H1 (cell line): ENCODE data around the gene DENND1A. TPM values are rescaled to one million over a fixed set of nuclear protein-coding genes. Genes with fewer than 3 reads are reported as not detected.

Experiments
- CTCF ChIA-PET: fragments of 300-600 bp; sonication (Branson Sonifier 250); formaldehyde crosslinking; loops from one replicate; lab custom pipeline; 2021; ENCODE audit not compliant: partially characterized antibody; lab: Charles Lee
- POLR2A ChIA-PET: fragments of 300-600 bp; sonication (Branson Sonifier 250); formaldehyde crosslinking; loops from one replicate; lab custom pipeline; 2021; ENCODE audit warnings: inconsistent platforms; ENCODE audit not compliant: partially characterized antibody; lab: Charles Lee
- DNase-seq, 2 experiments: peaks; one replicate each; pipeline versions ENCODE4 v3.0.0 to v3.0.0-alpha.2; 2010 to 2022; ENCODE audit warnings: low spot score in 2 of 2, low read depth in 1 of 2, mixed read lengths in 1 of 2
- FAIRE-seq: peaks from 2 replicates; lab custom pipeline; 2011; peaks lifted over from hg19 to GRCh38; lab: Jason Lieb, UNC
- H2AFZ ChIP-seq: 2 replicates; pipeline ENCODE4 v1.8.1; 2012; ENCODE audit warnings: low read length, inconsistent platforms
- H2AK5ac ChIP-seq: 2 replicates; pipeline ENCODE4 v1.6.1; 2013; ENCODE audit warnings: low read depth, low read length
- H2BK120ac ChIP-seq: replicated peaks from 2 replicates; pipeline ENCODE3; 2013; ENCODE audit warnings: low read depth, low read length, inconsistent platforms
- H2BK12ac ChIP-seq: 2 replicates; pipeline ENCODE4 v1.6.1; 2013; ENCODE audit warnings: low read depth, low read length
- H2BK15ac ChIP-seq: 2 replicates; pipeline ENCODE4 v1.6.1; 2013; ENCODE audit warnings: low read length
- H2BK20ac ChIP-seq: 2 replicates; pipeline ENCODE4 v1.6.1; 2013; ENCODE audit warnings: low read length
- H2BK5ac ChIP-seq: 2 replicates; pipeline ENCODE4 v1.6.1; 2013; ENCODE audit warnings: low read depth, low read length
- H3K14ac ChIP-seq: 2 replicates; pipeline ENCODE4 v1.6.1; 2013; ENCODE audit warnings: inconsistent platforms; ENCODE audit not compliant: insufficient read length
- H3K18ac ChIP-seq: 2 replicates; pipeline ENCODE4 v1.6.1; 2013; ENCODE audit warnings: low read length; ENCODE audit errors: extremely low read depth
- H3K23ac ChIP-seq: 2 replicates; pipeline ENCODE4 v1.6.1; 2013; ENCODE audit warnings: inconsistent platforms; ENCODE audit not compliant: insufficient read length
- H3K23me2 ChIP-seq: 2 replicates; pipeline ENCODE4 v1.6.1; 2013; ENCODE audit warnings: low read depth, low read length
- H3K27ac ChIP-seq: 2 replicates; pipeline ENCODE4 v1.6.1; 2011; ENCODE audit warnings: low read depth, low read length, inconsistent platforms
- H3K27me3 ChIP-seq, 4 experiments: replicated peaks in 1 of 4; 1 replicate in 1 of 4; 2 replicates in 3 of 4; pipeline versions ENCODE4 v1.6.1 to v1.8.1; 2011 to 2013; ENCODE audit warnings: low read length in 3 of 4, mild to moderate bottlenecking in 3 of 4, inconsistent platforms in 2 of 4, mixed read lengths in 2 of 4, moderate library complexity in 1 of 4; ENCODE audit not compliant: control insufficient read depth in 3 of 4, insufficient read depth in 3 of 4; ENCODE audit errors: extremely low read depth in 1 of 4
- H3K36me3 ChIP-seq, 4 experiments: 2 replicates each; pipeline versions ENCODE4 v1.6.1 to v1.8.1; 2011 to 2013; ENCODE audit warnings: mild to moderate bottlenecking in 4 of 4, low read length in 3 of 4, moderate library complexity in 2 of 4, control low read depth in 1 of 4, inconsistent platforms in 1 of 4; ENCODE audit not compliant: insufficient read depth in 4 of 4, control insufficient read depth in 2 of 4
- H3K4ac ChIP-seq: replicated peaks from 2 replicates; pipeline ENCODE3; 2013; ENCODE audit warnings: low read length, low read depth, mixed read lengths, inconsistent platforms; ENCODE audit not compliant: insufficient read length
- H3K4me1 ChIP-seq, 4 experiments: replicated peaks in 1 of 4; 1 replicate in 1 of 4; 2 replicates in 3 of 4; pipeline versions ENCODE4 v1.6.1 to v1.8.1; 2011 to 2013; ENCODE audit warnings: low read length in 3 of 4, inconsistent platforms in 2 of 4, mixed read lengths in 1 of 4; ENCODE audit not compliant: insufficient read depth in 4 of 4, control insufficient read depth in 3 of 4
- H3K4me2 ChIP-seq, 2 experiments: 2 replicates each; pipeline versions ENCODE4 v1.6.1 to v1.8.1; 2011 to 2013; ENCODE audit warnings: low read depth in 2 of 2, low read length in 2 of 2, control low read depth in 1 of 2, inconsistent platforms in 1 of 2, mild to moderate bottlenecking in 1 of 2; ENCODE audit not compliant: insufficient read depth in 1 of 2
- H3K4me3 ChIP-seq, 4 experiments: fragments of 200-600, 300-600 bp in 1 of 4; sonication (generic), shearing (Covaris generic), sonication (Bioruptor Twin) in 1 of 4; 2 replicates each; pipeline versions ENCODE4 v1.5.1 to v1.8.1; 2011 to 2016; ENCODE audit warnings: low read length in 4 of 4, low read depth in 3 of 4, control low read depth in 2 of 4, inconsistent platforms in 2 of 4, mild to moderate bottlenecking in 2 of 4, mixed read lengths in 1 of 4, moderate library complexity in 1 of 4; ENCODE audit not compliant: insufficient read depth in 2 of 4; ENCODE audit errors: extremely low read depth in 1 of 4
- H3K56ac ChIP-seq: replicated peaks from 2 replicates; pipeline ENCODE3; 2013; ENCODE audit warnings: low read depth, mild to moderate bottlenecking, mixed read lengths, low read length, inconsistent platforms; ENCODE audit not compliant: insufficient read length
- H3K79me1 ChIP-seq: 2 replicates; pipeline ENCODE4 v1.6.1; 2013; ENCODE audit warnings: low read depth, low read length, control low read depth
- H3K79me2 ChIP-seq, 2 experiments: 2 replicates each; pipeline versions ENCODE4 v1.6.1 to v1.8.1; 2012 to 2013; ENCODE audit warnings: low read length in 2 of 2, mild to moderate bottlenecking in 2 of 2, inconsistent platforms in 1 of 2; ENCODE audit not compliant: insufficient read depth in 2 of 2, control insufficient read depth in 1 of 2
- H3K9ac ChIP-seq, 4 experiments: replicated peaks in 1 of 4; 1 replicate in 1 of 4; 2 replicates in 3 of 4; pipeline versions ENCODE4 v1.6.1 to v1.8.1; 2011 to 2013; ENCODE audit warnings: low read depth in 3 of 4, low read length in 3 of 4, control low read depth in 2 of 4, mild to moderate bottlenecking in 2 of 4, moderate library complexity in 2 of 4, inconsistent platforms in 1 of 4; ENCODE audit errors: extremely low read depth in 1 of 4
- H3K9me3 ChIP-seq, 2 experiments: 2 replicates each; pipeline versions ENCODE4 v1.6.1 to v1.8.1; 2012 to 2013; ENCODE audit warnings: mild to moderate bottlenecking in 2 of 2, moderate library complexity in 2 of 2, control low read depth in 1 of 2, inconsistent platforms in 1 of 2, low read depth in 1 of 2, low read length in 1 of 2, mixed read lengths in 1 of 2; ENCODE audit not compliant: insufficient read depth in 2 of 2
- H4K20me1 ChIP-seq, 2 experiments: replicated peaks in 1 of 2; 2 replicates each; pipeline versions ENCODE3 to v1.8.1; 2011 to 2013; ENCODE audit warnings: inconsistent platforms in 2 of 2, low read length in 2 of 2, mild to moderate bottlenecking in 1 of 2; ENCODE audit not compliant: insufficient read depth in 2 of 2, control insufficient read depth in 1 of 2
- H4K5ac ChIP-seq: 2 replicates; pipeline ENCODE4 v1.6.1; 2013; ENCODE audit warnings: low read length, low read depth, mixed read lengths, inconsistent platforms; ENCODE audit not compliant: insufficient read length
- H4K8ac ChIP-seq: 2 replicates; pipeline ENCODE4 v1.8.0; 2013; ENCODE audit warnings: mild to moderate bottlenecking, moderate library complexity, low read length, inconsistent platforms; ENCODE audit not compliant: insufficient read depth; ENCODE audit errors: extremely low read depth
- H4K91ac ChIP-seq: replicated peaks from 2 replicates; pipeline ENCODE3; 2013; ENCODE audit warnings: low read length, mixed read lengths, inconsistent platforms; ENCODE audit not compliant: insufficient read length
- KDM1A ChIP-seq: fragments of 200-600, 300-600 bp; sonication (generic); IDR thresholded peaks from 2 replicates; pipeline ENCODE4 v1.7.1; 2016; ENCODE audit warnings: mild to moderate bottlenecking, low read length, borderline replicate concordance
- WGBS, 2 experiments: shearing (Covaris generic) in 1 of 2; methylation state at CpG; one replicate each; pipeline versions ENCODE4 v1.1.6 to v1.1.7; 2013 to 2015; ENCODE audit warnings: low lambda C conversion rate in 2 of 2, mixed read lengths in 2 of 2, inconsistent platforms in 1 of 2, low coverage in 1 of 2, missing lambda C conversion rate in 1 of 2; ENCODE audit not compliant: insufficient replicate concordance in 2 of 2, insufficient coverage in 1 of 2, insufficient read length in 1 of 2; ENCODE audit errors: extremely low coverage in 1 of 2, missing lambda C conversion rate in 1 of 2; 5-methylcytosine and 5-hydroxymethylcytosine counted together
- polyA plus RNA-seq, 7 experiments: library from polyadenylated mRNA; depleted of rRNA in 3 of 7; stranded (reverse) in 5 of 7; unstranded in 2 of 7; fragments of >200 nt in 5 of 7; fragments of 200-250 nt in 2 of 7; gene quantifications; 1 replicate in 5 of 7; 2 replicates in 1 of 7; 4 replicates in 1 of 7; pipeline versions ENCODE4 v1.2.1 to v1.2.3, GENCODE V29; 2011 to 2013; ENCODE audit warnings: missing spikeins in 2 of 7, mixed read lengths in 2 of 7
- total RNA-seq: library from RNA; stranded (reverse); fragmentation: NEBNext Ultra II Directional; extraction: Animal tissue kit (Norgen Biotek cat#: 25700); gene quantifications from 2 replicates; pipeline ENCODE4 v1.2.1, GENCODE V29; 2021

DENND1A gene
- total and polyA plus RNA-seq, 2 of the 8 experiments (the other 6 are each of a cell fraction or from before 2014, with no cell fraction given): 24.1 to 26.4 TPM

- CTCF ChIA-PET: interaction anchor here (0.5 to 1.9 kb wide), 6 partner anchors 9 to 949 kb away, joined by 3 to 5 read pairs (median 3); no protein-coding TSS in a partner anchor
- Histone ChIP-seq H3K4me3 (no peak overlapping the region), H3K56ac (no peak overlapping the region), H3K36me3 (no peaks in the 10 kb centered on the region), H2AK5ac (no peak overlapping the region), H3K4me2 (no peak overlapping the region), H3K27ac (no peak overlapping the region), H3K27me3 (no peaks in the 10 kb centered on the region), H3K79me2 (no peaks in the 10 kb centered on the region), H3K4me1 (peaks cover 0 to 4% (median 1%) of the 10 kb centered on the region in 4 experiments; a peak in 3 of 7 replicates), H3K18ac (no peak overlapping the region), H2BK20ac (no peak overlapping the region), H2BK15ac (no peak overlapping the region), H3K23me2 (no peaks in the 10 kb centered on the region), H2BK12ac (no peak overlapping the region; the same call in 1 of the 2 replicates), H4K8ac (no peak overlapping the region), H3K9ac (no peak overlapping the region), H2BK5ac (no peak overlapping the region), H3K9me3 (no peaks in the 10 kb centered on the region), H4K5ac (no peak overlapping the region), H2BK120ac (no peak overlapping the region), H2AFZ (no peak overlapping the region), H4K91ac (no peak overlapping the region), H4K20me1 (no peaks in the 10 kb centered on the region), H3K79me1 (no peaks in the 10 kb centered on the region), H3K4ac (no peak overlapping the region), H3K14ac (no peak overlapping the region), H3K23ac (no peak overlapping the region)
- no peak for FAIRE-seq
- no peak for TF ChIP-seq KDM1A
- WGBS, 2 experiments: 89% methylated on average over 13 of the region's 13 CpGs; no CpG with 5 or more reads in 1 of the 2 experiments
- POLR2A ChIA-PET: interaction anchor here (1.2 kb wide), 1 partner anchor 8 kb away, joined by 3 read pairs; no protein-coding TSS in a partner anchor
- no peak for DNase-seq
Observed at GRCh38 chr9:123469282-123469681, 460.6 kb downstream of the DENND1A start.
